Esophagus muscularis mucosa (tissue), 4 donors: ENCODE measurements around the gene GTF3C4.

Experiments used
- CTCF ChIP-seq, 3 experiments: fragments of 200-600 bp in 2 of 3; fragments of 450-650 bp in 1 of 3; sonication (generic) in 2 of 3; IDR thresholded peaks; one replicate each; pipeline ENCODE4 v1.5.1; 2017 to 2019; ENCODE audit warnings: antibody characterized with exemption in 3 of 3, mild to moderate bottlenecking in 2 of 3, moderate library complexity in 1 of 3
- EP300 ChIP-seq: sonication (generic); formaldehyde crosslinking; IDR thresholded peaks from one replicate; pipeline ENCODE4 v1.6.1; 2017; ENCODE audit warnings: antibody characterized with exemption
- POLR2A ChIP-seq: fragments of 450-650 bp; IDR thresholded peaks from one replicate; pipeline ENCODE4 v1.6.1; 2017; ENCODE audit warnings: antibody characterized with exemption, moderate library complexity, mild to moderate bottlenecking, low read depth
- POLR2AphosphoS5 ChIP-seq, 2 donors: sonication (generic); formaldehyde crosslinking; IDR thresholded peaks; one replicate each; pipeline ENCODE4 v1.6.1; 2017; ENCODE audit warnings: antibody characterized with exemption in 2 of 2

DNA sequence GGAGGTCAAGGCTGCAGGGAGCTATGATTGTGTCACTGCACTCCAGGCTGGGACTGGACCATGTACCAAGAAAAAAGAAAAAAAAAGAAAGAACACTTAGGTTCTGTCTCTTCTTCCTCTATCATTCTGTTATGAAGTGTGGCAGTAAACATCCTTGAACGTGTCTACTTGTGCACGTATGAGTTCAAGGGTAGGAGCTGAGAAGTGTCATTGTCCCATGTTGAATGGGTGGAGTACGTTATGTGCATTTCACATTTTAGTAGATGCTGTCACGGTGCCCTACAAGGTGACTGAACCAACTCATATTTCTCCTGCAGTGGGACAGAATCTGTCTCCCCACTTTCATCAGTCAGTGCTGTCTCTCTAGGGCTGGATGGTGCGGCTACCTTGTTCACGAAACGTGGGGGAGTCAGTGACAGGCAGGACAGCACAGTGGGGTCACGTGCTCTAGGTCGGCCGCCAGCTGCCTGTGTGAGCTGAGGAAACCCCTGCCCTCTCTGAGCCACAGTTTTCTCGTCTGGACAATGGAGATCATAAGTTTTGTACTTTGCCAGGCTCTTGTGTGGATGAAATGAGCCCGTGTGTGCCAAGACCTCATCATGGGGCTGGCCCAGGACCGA lies 47.2 kb downstream of the GTF3C4 start:
- TF ChIP-seq CTCF (IDR thresholded peaks at IDR 0.05), result no peak
- no peak for TF ChIP-seq POLR2A
- no peak for TF ChIP-seq EP300
- TF ChIP-seq POLR2AphosphoS5 (IDR thresholded peaks at IDR 0.05), result no peak
